GM21529 (cell line): ENCODE results near the gene KHK.

ENCODE experiments used
- ATAC-seq: cut with Tn5 transposase; IDR thresholded peaks from one replicate; pipeline ENCODE4 v1.9.1; 2021; ENCODE audit not compliant: unreplicated experiment

Gene KHK

DNA sequence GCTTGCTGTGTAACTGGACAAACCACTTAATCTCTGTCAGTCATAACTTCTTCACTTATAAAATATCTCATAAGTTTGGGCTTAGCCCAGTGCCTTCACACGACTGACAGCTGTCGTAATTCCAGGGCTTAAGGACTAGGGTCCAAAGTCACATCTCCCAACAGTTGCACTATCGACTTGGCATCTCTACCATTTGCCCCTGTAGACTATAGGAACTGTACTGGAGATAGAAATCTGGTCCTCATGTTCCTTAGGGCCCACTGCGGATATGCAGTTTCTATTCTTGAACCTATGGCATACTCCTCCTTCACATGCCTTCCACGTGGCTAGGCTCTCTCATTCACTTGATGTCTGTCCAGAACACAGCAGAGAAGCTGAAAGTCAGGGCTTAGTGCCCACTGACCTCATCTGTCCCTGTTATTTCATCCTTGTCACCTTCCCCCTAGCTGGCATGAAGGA lies 39.7 kb downstream of the KHK start:
- ATAC-seq, result no peak

DNA sequence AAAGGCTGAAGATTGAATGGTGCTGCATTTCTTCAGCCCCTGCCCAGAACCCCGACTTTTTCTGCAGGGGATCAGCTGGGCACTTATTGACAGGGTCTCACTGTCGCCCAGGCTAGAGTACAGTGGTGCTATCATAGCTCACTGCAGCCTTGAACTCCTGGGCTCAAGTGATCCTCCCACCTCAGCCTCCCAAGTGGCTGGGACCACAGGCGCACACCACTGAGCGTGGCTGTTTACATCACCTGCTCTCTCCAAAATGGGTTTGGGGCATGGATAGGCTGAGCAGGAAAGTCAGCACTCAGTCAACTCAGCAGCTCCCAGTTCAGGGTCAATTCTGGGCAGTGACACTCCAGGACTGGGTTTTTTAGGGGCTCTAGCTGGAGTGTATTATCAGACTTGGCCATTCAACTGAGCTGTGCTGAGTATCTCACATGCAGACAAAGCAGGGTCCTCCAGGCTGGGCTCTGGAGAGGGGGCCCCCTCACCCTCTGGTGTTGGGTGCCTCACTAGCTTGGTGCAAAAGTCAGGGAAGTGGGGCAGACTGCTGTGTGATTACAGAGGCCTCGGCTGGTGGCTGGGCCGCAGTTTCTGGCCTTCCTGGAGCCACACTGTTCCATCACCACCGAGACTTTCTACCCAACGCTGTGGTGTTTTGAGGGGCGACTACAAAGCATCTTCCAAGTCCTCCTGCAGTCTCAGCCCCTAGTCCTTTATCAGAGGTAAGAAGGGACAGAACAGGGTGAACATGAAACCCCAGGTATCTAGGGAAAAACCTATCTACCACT lies 41.5 kb downstream of the KHK start:
- ATAC-seq, result no peak

DNA sequence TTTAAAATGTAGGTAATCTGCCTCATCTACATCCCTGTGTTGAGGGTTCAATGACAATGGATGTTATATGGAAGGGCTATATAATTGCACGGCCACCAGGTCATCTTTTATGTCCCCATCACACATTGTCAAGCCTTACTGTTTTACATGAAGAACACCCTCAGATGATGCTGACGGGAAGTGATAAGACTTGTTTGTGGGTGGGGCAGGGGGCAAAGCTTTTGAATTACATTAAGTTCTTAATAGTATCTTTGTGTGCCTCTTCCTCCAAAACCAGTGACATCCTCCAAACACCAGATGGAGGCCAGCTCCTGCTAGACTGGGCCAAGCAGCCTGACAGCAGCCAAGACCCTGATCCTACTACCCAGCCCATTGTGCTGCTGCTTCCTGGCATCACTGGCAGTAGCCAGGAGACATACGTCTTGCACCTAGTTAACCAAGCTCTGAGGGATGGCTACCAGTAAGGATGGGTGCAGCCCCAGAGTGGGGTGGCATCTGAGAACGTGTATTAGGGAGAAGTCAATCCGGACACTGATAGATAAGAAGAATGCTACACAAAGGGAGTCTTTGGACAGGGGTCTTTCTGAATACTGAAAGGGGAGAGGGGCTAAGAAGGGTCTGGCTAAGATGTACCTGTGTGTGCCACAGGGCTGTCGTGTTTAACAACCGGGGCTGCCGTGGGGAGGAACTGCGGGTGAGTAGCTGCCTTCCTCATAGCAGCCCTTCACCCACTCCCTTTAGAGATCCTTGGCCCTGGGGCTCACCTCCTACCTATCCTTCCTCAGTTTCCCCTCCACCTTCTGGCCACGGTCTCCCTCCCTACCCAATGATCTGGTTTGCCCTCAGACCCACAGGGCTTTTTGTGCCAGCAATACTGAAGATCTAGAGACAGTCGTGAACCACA lies 42.3 kb downstream of the KHK start:
- ATAC-seq, result no peak

DNA sequence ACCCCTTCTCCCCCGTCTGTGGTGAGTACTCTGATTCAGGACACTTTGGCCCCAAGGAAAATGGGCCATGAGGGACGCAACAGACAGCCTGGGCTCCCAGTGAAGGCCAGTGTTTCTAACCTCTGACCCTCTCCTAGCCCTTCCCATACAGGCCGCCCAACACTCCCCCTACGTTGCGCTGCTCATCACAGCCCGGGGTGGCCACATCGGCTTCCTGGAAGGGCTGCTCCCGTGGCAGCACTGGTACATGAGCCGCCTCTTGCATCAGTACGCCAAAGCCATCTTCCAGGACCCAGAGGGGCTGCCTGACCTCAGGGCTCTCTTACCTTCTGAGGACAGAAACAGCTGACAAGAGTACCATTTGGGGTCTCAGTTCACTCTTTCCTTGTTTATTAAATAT lies 43.8 kb downstream of the KHK start:
- no peak for ATAC-seq

DNA sequence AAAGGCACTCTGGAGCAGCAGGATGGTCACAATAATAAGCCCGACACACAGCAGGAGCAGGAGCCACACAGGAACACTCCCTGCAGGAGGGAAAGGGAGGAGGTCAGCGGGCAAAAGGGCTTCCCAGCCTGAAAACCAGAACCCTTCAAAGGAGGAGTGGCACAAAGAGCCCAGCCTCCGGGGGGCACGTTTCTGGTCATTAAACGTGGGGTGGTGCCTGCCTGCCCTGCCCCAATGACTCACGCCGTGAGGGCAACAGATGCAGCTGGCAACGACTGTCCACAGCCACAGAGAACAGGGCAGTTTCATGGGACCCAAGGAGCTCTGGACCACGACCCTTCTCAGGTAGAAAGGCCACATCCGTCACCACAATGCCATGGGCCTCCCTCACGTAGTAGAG lies 44.9 kb downstream of the KHK start:
- ATAC-seq, result no peak

DNA sequence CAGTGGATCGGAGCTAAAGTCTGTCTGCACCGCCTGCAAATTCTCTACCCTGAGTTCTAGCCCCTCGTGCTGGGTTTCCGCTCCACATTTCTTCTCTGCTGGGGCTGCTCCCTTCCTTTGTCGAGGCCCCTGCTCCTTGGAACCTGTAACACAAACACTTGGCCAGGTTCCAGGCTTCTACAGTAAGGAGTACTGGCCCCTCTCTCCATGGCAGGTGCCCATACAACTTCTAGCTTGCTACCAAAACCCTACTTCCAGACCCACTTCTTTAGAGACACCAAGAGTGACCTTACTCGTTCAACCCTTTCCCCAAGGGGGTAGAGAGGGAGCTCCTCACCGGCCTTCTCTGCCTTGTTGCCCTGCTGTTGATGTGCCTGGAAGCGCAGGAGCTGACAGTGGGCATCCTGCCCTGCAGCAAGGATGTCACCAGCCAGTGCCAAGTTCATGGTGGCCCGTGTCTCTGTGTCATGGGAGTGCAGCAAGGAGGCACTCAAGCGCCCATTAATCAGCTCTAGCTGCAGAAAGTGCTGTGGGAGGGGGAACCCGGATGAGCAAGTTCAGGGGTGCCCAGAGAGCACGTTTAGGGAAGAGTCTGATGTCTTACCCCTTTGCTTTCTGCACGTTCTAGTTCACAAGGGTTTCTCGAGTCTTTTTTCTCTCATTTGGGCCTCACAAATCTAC lies 46.8 kb downstream of the KHK start:
- no peak for ATAC-seq

DNA sequence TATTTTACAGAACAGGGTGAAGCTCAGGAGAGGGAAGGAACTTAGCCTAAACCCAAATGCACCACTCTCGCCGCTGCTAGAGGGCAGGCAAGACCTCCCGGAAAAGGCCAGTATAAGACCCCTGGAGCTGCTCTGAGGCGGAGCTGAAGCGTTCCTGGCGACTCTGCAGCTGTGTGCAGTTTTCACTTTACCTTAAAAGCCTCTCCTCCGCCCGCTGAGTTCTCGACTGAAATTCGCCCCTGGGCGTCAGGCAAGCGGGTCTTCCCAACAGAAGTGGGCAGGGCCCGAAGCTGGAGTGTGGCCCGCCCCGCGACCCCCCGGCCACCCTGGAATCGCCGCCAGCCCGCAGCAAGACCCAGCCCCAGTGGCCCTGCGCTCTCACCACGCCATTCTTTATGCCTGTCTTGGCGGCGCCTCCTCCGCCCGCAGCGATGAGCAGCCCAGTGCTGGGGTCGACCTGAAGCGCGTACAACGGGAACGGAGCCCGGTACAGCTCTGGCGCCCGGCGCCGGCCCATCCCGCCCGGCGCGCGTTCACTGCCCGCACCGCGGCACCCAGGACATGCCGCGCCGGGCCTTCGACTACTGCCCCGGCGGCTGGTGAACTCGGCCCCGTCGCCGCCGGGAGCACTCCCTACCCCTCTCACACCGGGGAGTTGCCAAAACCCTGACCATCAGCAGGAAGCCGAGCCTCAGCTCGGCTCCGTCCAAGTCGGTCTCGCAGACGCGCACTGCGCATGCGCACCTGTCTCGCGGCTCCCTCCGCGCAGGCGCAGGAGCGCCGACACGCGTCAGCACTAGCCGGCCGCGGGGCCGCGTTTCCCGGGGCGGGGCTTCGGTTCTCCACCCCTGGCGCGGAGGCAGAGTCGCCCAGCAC lies 47.6 kb downstream of the KHK start, which contains the start of gene PREB:
PREB (minus strand) TSS at position 732 of the 876 bp plus-strand sequence; CDS start at position 517, 215 bp downstream.
- ATAC-seq, result peak; percentile 85

DNA sequence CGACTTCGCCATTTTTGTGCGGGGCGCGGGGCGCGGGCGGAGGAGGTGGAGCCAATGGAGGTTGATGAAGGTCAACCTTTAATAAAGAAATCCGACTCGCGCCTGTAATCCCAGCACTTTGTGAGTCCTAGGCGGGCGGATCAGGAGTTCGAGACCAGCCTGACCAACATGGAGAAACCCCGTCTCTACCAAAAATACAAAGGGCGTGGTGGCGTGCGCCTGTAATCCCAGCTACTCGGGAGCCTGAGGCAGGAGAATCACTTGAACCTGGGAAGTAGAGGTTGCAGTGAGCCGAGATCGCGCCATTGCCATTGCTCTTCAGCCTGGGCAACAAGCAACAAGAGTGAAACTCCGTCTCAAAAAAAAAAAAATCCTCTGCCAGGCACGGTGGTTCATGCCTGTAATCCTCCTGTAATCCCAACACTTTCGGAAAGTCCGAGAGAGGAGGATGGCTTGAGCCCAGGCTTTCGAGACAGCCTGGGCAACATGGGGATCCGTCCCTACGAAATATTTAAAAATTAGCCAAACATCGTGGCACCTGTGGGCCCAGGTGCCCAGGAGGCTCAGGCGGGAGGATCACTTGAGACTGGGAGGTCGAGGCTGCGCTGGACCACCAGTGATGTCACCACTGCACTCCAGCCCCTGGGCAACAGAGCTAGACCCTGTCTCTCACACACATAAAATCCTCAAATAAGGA lies 48.4 kb downstream of the KHK start:
- no peak for ATAC-seq

DNA sequence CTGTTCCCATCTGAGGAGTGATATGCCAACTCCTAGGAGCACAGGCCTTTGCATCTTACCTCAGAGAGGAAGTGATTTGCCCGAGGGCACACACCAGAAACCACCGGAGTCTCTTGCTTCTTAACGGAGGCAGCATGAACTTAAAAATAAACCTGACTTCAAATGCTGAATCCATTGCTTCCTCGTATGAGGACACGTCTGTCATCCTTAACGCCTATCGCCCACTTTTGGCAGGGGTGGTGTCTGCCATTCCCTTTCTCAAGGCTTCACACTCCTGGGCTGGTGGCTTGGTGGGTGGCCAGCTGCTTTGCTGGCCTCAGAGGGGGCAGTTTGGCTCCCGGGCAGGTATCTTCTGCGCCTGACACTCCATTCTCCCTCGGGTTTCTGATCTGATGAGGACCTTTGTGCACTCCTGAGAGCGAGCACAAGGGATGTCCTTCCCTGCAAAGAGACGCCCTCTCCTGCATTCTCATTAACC lies 48.9 kb downstream of the KHK start:
- no peak for ATAC-seq

DNA sequence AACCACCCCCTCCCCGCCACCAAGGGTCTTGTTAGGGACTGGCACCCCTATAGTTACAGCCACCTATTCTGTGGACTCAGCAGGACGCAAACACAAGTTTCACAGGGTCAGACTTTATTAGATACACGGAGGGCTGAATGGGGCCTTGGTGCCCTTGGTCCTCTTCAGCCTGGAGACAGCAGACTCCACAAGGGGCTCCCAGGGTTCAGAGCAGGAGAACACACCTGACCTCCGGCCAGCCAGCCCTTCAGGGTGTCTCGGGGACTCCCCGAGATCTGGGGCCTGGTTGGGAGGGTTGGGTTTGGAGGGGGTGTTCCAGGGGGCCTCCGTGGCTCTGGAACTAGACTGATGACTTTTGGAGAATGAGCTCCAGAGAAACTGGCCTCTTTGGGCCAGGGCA lies 50.2 kb downstream of the KHK start:
- no peak for ATAC-seq

DNA sequence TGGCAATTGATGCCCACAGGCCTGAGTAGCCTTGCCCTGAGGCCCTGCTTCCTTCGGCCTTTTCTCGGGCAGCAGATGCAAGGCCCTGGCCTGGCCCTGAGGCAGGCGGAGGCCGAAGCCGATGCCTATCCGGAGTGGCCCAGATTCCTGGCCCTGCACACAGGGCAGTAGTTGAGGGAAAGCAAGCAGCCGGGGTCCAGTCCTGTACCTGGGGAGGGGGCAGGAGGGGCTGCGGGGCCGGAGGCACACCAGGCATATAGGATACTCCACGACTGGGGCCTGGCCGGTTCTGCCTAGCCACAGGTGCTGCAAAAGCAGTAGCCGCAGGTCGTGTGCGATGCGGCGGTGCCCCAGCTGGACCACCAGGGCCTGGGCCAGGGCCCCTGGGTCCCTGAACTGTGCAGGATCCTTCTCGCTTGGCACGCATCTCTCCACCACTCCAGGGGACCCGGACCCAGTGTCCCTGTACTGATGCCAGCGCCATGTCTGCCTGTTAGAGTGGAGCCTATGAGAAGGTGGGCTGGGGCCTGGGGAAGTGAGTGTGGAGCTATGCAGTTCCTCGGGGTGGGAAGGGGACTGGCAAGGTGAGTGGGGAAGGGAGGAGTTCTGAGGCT lies 50.9 kb downstream of the KHK start:
- no peak for ATAC-seq

DNA sequence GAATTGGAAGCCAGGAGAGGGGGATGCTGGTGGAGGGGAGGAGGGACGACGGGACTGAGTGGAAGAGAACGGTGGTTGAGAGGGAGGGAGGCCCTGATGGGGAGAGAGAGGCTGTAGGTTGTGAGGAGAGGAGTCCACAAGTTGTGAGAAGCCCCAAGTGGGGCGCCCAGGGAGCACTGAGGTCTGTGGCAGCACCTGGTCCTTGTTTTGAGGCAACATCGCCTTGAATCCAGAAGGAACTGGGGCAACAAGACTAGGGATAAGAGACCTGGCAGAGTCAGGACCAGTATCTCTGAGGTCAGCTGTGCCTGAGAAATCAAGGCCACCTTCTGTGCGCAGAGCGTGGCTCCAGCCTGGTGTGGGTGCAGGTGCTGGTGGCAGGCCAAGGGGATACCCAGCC lies 51.5 kb downstream of the KHK start:
- ATAC-seq, result no peak

DNA sequence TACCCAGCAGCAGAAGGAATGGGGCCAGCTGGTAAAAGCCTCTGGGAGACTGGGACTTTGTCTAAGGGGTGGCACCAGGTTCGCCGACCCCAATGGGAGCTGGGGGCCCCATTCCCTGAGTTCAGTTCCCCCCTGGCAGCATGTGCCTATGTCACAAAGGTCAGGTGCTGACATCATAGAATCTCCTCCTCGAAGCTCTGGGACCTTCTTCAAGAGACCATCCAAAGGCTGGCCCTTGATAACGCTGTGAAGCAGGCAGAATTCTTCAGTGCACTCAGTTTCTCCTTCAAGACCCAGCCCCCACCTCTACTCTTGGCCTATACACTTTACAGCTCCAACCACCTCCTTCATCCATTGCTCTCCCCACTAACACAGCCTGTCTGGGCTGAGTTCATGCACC lies 52.7 kb downstream of the KHK start, which contains the start of gene PRR30:
PRR30 (minus strand) TSS at position 101 of the 400 bp plus-strand sequence. CDS start 1,081 bp downstream, outside the sequence.
- ATAC-seq, result no peak

DNA sequence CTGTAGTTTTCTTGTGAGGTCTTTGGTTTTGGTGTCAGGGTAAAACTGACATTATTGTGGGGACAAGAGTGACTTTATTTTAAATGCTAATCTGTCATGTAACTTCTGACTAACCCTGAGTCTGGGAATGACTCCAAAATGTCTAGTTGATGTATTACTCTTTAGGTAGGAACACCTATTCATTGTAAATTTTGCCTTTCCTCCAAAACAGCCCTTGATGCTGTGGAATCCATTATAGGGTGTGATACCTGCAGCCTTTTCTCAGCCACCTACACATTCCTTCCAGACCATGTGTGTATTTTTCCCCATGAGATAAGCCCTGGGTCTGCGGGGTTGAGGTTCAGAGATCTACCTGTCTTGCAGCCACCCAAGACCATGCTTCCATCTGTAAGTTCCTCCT lies 56.7 kb downstream of the KHK start:
- no peak for ATAC-seq

DNA sequence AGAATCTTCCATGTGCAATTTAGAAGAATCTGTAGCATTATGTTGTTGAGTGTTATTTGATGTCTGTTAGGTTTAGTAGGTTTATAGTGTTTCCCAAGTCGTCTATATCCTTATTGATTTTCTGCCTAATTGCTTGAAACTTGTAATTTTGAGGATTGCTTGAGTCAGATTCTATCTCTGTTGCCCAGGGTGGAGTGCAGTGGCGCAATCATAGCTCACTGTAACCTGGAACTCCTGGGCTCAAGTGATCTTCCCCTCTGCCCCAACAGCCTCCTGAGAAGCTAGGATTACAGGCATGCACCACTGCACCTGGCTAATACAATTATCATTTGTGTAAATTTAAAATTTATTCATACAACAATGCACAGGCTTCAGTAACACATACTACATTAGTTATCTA lies 59.1 kb downstream of the KHK start:
- no peak for ATAC-seq

DNA sequence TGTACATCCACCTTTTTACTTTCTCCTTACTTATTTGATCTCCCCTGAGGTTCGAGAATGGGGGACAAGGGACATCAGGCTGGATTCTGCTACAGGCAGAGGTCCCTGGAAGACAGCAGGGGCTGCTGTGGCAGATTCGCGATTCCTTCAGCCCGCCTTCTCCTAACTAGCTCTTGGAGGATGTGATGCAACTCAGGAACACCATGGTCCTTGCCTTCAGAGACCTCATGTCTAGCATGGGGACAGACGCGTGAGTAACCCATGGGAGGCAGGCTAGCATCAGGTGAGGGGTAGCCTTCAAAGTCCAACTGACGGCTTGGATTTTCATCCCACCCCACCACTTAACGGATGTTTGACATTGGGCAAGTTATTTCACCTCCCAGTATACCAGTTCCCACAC lies 61.4 kb downstream of the KHK start:
- no peak for ATAC-seq

DNA sequence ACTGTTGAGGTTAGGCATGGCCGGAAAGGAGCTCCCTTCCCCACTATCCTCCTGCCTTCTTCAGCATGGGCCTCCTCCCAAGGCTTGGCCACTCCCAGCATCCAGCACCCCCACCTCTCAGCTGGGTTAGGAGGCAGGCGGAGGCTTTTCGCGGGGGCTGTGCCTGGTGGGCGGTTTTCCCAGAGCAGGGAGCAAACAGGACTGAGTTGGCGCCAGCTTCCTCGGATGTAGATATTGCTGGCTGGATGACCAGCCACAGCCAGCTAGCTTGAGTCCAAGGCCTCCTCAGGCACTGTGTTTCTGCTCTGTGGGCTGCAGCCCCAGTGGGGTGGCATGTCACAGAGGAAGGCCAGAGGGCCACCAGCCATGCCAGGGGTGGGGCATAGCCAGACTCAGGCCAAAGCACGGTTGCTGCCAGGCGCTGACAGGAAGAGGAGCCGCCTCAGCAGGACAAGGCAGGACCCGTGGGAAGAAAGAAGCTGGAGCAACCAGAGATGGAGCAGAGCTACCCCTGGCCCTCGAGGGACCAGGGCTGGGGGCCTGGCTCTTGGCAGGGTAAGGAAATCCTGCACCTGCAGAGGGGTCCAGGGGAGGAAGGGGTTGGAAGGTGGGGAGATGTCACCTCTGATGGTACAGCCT lies 62.3 kb downstream of the KHK start, which contains the start of gene TCF23:
TCF23 (plus strand) TSS at position 204 of the 639 bp plus-strand sequence; CDS start at position 334, 130 bp downstream.
- ATAC-seq, result no peak

DNA sequence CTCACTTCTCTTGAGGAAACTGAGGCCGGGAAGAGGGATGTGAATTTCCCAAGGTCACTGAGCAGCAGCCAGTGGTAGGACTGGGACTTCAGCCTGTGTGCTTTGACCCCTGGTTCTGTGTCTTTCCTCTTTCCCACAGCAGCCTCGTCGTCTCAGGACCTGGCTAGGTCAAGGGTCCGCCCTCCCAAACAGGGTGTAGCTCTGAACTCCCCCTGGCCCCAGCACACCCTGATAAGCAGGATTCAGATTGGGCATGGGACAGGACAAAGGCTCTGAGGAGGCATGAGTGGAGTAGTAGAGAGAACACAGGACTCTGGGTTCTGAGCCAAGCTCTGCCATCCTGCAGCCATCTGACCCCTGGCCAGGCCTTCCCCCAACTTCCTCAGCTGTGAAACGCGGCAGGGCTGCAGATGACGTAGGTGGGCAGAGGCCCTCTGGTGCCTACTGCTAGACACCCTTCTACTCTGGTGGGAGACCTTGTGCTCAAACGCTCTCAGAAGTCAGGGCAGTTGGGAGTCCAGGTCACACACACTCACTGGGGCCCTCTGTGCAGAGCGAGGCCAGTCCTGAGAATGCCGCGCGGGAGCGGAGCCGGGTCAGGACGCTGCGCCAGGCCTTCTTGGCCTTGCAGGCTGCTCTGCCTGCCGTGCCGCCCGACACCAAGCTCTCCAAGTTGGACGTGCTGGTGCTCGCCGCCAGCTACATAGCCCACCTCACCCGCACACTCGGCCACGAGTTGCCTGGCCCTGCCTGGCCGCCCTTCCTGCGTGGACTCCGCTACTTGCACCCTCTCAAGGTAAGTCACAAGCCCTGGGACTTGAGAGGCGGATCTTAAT lies 63.2 kb downstream of the KHK start:
- no peak for ATAC-seq
